Prostate gland (tissue), 2 donors: ENCODE results near the gene NFU1.

Source experiments
- POLR2A ChIP-seq: fragments of 450-650 bp; IDR thresholded peaks from one replicate; pipeline ENCODE4 v1.6.1; 2016; ENCODE audit warnings: antibody characterized with exemption, mild to moderate bottlenecking
- TF ChIP-seq, protein P1 (sequence below), 4 experiments: fragments of 200-600 bp in 2 of 4; fragments of 450-650 bp in 2 of 4; sonication (generic) in 2 of 4; IDR thresholded peaks; 1 replicate in 3 of 4; 2 replicates in 1 of 4; pipeline ENCODE4 v1.5.1; 2016 to 2019; ENCODE audit warnings: antibody characterized with exemption in 4 of 4, mild to moderate bottlenecking in 2 of 4, moderate library complexity in 2 of 4

DNA sequence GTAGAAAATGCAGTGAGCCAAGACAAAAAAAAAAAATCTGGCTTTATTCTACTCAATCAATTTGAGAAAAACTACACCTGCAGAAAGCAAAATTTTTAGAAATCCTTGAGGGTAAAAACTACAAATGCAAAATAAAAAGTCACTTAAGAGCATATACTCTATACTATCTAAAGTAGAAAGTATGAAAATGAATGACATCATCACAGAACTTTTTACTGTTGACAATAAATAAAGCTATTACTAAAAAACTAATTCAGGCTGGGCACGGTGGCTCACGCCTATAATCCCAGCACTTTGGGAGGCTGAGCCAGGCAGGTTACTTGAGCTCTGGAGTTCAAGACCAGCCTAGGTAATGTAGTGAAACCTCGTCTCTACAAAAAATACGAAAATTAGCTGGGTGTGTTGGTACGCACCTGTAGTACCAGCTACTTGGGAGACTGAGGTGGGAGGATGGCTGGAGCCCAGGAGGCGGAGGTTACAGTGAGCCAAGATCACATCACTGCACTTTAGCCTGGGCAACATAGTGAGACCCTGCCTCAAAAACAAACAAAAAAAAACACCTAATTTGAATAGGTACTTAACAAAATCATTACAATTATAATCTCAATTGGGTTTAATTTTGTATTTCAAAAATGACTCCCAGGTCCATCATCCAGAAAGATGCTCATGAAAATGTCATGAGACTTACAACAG lies 7.6 kb downstream of the NFU1 start:
- no peak for TF ChIP-seq POLR2A
- TF ChIP-seq, protein P1, sequence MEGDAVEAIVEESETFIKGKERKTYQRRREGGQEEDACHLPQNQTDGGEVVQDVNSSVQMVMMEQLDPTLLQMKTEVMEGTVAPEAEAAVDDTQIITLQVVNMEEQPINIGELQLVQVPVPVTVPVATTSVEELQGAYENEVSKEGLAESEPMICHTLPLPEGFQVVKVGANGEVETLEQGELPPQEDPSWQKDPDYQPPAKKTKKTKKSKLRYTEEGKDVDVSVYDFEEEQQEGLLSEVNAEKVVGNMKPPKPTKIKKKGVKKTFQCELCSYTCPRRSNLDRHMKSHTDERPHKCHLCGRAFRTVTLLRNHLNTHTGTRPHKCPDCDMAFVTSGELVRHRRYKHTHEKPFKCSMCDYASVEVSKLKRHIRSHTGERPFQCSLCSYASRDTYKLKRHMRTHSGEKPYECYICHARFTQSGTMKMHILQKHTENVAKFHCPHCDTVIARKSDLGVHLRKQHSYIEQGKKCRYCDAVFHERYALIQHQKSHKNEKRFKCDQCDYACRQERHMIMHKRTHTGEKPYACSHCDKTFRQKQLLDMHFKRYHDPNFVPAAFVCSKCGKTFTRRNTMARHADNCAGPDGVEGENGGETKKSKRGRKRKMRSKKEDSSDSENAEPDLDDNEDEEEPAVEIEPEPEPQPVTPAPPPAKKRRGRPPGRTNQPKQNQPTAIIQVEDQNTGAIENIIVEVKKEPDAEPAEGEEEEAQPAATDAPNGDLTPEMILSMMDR (IDR thresholded peaks at IDR 0.05) = no peak
